HFFc6 (cell line): ENCODE data around the gene ST8SIA5. TPM values are rescaled to one million over a fixed set of nuclear protein-coding genes. Genes with fewer than 3 reads are reported as not detected.

ENCODE experiments used
- DNase-seq: peaks from one replicate; pipeline ENCODE4 v3.0.0-alpha.2; 2018
- H3K27ac Mint-ChIP-seq: 2 replicates; pipeline ENCODE4 v1.8.0; 2020; ENCODE audit warnings: mild to moderate bottlenecking, mixed read lengths
- H3K27me3 Mint-ChIP-seq: 2 replicates; pipeline ENCODE4 v1.8.0; 2021; ENCODE audit warnings: mild to moderate bottlenecking, moderate library complexity, mixed read lengths; ENCODE audit not compliant: insufficient read depth
- H3K36me3 Mint-ChIP-seq: 2 replicates; pipeline ENCODE4 v1.8.0; 2021; ENCODE audit warnings: low read depth, mixed read lengths
- H3K4me1 Mint-ChIP-seq: 2 replicates; pipeline ENCODE4 v1.8.0; 2020; ENCODE audit warnings: low read depth, mixed read lengths
- H3K4me3 Mint-ChIP-seq: 2 replicates; pipeline ENCODE4 v1.8.0; 2020; ENCODE audit warnings: mild to moderate bottlenecking, moderate library complexity, mixed read lengths
- H3K9me3 Mint-ChIP-seq: 2 replicates; pipeline ENCODE4 v1.8.0; 2020; ENCODE audit warnings: mild to moderate bottlenecking, mixed read lengths
- total RNA-seq, 6 experiments: library from RNA; stranded (reverse); fragmentation: NEBNext Ultra II Directional; extraction: Animal tissue kit (Norgen Biotek cat#: 25700); gene quantifications; 2 replicates in 1 of 6; 3 replicates in 5 of 6; pipeline ENCODE4 v1.2.3, GENCODE V29; 2021
- TF ChIP-seq, protein P1 (sequence below): fragments of 200-600 bp; sonication (generic); IDR thresholded peaks from 2 replicates; pipeline ENCODE4 v1.5.0; 2021; ENCODE audit warnings: antibody characterized with exemption, mild to moderate bottlenecking

The ST8SIA5 gene
- total RNA-seq, 6 experiments from 2014 or later, result 0.23 TPM; not detected in 5

DNA sequence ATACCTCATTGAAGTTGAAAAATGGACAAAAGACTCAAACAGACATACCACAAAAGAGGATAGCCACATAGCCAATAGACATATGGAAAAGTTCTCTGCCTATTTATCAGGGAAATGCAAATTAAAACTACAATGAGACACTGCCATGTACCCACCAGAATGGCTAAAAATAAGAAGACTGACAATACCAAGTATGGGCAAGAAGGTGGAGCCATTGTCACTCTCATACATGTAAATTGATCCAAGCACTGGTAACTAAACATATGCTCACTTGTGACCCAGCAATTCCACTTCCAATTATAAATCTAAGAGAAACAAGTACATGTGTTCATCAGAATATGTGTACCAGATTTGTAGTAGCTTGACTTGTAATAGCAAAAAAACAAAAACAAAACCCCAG lies 104.5 kb downstream of the ST8SIA5 start:
- TF ChIP-seq, protein P1, sequence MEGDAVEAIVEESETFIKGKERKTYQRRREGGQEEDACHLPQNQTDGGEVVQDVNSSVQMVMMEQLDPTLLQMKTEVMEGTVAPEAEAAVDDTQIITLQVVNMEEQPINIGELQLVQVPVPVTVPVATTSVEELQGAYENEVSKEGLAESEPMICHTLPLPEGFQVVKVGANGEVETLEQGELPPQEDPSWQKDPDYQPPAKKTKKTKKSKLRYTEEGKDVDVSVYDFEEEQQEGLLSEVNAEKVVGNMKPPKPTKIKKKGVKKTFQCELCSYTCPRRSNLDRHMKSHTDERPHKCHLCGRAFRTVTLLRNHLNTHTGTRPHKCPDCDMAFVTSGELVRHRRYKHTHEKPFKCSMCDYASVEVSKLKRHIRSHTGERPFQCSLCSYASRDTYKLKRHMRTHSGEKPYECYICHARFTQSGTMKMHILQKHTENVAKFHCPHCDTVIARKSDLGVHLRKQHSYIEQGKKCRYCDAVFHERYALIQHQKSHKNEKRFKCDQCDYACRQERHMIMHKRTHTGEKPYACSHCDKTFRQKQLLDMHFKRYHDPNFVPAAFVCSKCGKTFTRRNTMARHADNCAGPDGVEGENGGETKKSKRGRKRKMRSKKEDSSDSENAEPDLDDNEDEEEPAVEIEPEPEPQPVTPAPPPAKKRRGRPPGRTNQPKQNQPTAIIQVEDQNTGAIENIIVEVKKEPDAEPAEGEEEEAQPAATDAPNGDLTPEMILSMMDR, result no peak
- Mint-ChIP-seq H3K4me1 (peaks cover 9% of the 10 kb centered on the region), H3K27ac (no peak overlapping the region), H3K4me3 (no peak overlapping the region), H3K9me3 (no peaks in the 10 kb centered on the region), H3K36me3 (no peaks in the 10 kb centered on the region), H3K27me3 (peaks cover 40% of the 10 kb centered on the region)
- DNase-seq, result no peak

DNA sequence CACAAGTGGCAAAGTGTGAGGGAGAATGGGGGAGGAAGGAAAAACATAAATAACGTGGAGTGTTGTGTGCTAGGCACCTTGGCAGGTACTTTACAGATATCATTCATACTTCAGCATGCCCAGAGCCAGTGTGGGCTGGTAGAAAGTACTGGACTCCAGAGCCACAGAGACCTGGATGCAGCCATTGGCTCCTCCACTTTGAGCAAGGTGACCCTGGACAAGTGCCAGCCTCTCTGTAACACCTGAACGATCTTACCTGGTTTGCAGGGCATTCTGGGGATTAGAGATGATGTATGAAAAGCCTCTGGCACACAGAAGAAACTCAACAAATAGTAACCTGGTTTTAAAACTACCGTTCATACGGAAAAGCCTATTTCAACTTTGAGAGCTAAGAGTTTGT lies 106.2 kb downstream of the ST8SIA5 start:
- Mint-ChIP-seq H3K27me3 (peaks cover 49% of the 10 kb centered on the region), H3K4me3 (no peak overlapping the region), H3K27ac (no peak overlapping the region), H3K4me1 (peaks cover 3% of the 10 kb centered on the region), H3K36me3 (no peaks in the 10 kb centered on the region), H3K9me3 (no peaks in the 10 kb centered on the region)
- no peak for DNase-seq
- TF ChIP-seq, protein P1, result no peak

DNA sequence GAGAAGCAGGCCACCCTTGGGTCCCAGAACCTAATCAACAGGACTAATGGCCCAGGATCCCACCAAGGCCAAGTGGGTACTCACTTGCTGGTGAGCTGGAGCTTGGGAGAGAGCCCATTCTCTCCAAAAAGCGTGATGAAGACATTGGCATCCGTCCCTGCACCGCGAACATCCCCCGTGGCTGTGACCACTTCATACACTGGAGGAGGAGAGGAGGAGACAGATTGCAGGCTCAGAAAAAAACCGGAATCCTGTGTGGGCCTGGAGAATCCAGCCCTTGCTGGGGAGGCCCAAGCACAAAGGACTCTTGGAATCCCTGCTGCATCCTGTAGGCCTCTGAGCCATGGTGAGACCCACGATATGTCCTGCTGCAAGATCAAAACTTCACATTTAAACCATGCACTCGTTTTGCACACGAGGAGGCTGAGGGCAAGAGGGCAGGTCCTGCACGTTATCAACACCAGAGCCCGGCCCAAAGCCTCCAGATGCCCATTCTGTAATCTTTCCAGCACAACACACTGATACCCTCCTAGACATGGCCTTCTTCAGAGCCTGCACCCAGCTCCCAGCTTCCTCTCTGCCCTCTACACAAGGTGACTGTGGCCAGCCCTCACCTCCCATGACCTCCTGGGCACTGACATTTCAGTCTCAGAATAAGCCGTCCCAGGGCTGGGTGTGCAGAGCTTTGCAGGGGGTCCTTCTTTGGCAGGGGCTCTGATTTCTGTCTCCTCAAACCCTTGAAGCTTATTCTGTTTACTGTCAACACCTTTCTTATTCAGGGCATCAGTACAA lies 107.6 kb downstream of the ST8SIA5 start:
- Mint-ChIP-seq H3K9me3 (no peaks in the 10 kb centered on the region), H3K27ac (no peak overlapping the region), H3K27me3 (peaks cover 52% of the 10 kb centered on the region), H3K4me1 (no peaks in the 10 kb centered on the region), H3K4me3 (no peak overlapping the region), H3K36me3 (no peaks in the 10 kb centered on the region)
- TF ChIP-seq, protein P1, result no peak
- DNase-seq, result no peak

DNA sequence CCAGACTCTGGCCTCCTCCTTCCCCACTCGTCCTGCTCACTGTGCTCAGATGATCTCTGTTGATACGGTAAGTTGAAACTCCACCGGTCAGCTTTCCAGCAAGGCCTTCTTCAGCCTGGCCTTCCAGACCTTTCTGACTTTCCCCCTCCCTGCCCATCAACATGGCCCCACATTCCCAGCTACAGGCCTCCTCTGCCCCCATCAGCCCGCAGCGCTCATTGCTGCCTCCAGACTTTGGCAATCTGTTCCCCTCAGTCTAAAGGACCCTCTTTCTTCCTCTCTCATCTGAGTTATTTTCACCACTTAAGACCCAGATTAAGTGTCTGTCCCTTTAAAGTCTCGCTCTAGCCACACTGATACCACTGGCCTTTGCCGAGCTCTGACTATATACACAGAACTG lies 110.4 kb downstream of the ST8SIA5 start:
- Mint-ChIP-seq H3K4me3 (no peak overlapping the region), H3K9me3 (no peaks in the 10 kb centered on the region), H3K27me3 (peaks cover 44% of the 10 kb centered on the region), H3K4me1 (no peaks in the 10 kb centered on the region), H3K27ac (no peak overlapping the region), H3K36me3 (no peaks in the 10 kb centered on the region)
- TF ChIP-seq, protein P1, result no peak
- no peak for DNase-seq

DNA sequence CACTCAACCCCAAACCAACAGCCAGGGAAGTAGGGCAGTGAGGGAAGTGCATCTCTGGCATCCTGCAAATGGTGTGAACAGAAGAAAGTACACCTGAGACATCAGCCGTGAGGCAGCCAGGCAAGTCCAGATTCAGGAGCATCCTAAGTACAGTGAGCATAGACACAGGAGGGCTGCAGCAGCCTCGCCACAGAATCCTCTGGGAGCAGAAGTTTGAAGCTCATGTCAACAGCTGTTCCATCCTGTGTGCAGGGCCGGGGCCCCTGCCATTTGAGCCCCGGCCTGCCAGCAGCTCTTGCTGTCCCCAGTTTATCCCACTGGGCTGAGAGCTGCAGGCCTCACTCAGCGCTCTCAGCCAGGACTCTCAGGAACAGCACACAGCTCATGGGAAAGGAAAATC lies 114.3 kb downstream of the ST8SIA5 start:
- no peaks in the 10 kb centered on the region for H3K36me3 Mint-ChIP-seq
- TF ChIP-seq, protein P1, result no peak
- H3K27me3 Mint-ChIP-seq, result peaks cover 27% of the 10 kb centered on the region
- H3K4me1 Mint-ChIP-seq, result no peaks in the 10 kb centered on the region
- H3K4me3 Mint-ChIP-seq, result no peak overlapping the region
- DNase-seq, result no peak
- no peaks in the 10 kb centered on the region for H3K9me3 Mint-ChIP-seq
- H3K27ac Mint-ChIP-seq, result no peak overlapping the region
